Neural progenitor cell (in vitro differentiated cells): ENCODE data around the gene TMEM178B.

Experiments
- EZH2 ChIP-seq: fragments of 200-600 bp; sonication (generic); IDR thresholded peaks from 2 replicates; pipeline ENCODE4 v1.6.1; 2017; ENCODE audit warnings: antibody characterized with exemption, mild to moderate bottlenecking, moderate library complexity
- TF ChIP-seq, protein P1 (sequence below): fragments of 200-600 bp; sonication (generic); IDR thresholded peaks from 2 replicates; pipeline ENCODE4 v1.5.1; 2017; ENCODE audit warnings: antibody characterized with exemption, mild to moderate bottlenecking

DNA sequence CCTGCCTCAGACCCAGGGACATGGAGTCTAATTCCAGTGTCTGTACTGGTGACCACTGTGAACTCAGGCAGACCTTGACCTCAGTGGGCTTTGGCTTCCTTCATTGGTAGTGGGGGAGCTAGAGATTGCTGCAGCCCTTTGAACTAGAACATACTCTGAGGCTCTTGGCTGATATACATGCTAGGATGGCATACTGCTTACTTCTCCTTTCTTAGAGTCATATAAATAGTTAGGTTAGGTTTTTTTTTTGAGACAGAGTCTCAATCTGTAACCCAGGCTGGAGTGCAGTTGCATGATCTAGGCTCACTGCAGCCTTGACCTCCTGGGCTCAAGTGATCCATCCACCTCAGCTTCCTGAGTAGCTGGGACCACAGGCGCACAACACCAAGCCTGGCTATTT lies 49.7 kb downstream of the TMEM178B start:
- TF ChIP-seq, protein P1, sequence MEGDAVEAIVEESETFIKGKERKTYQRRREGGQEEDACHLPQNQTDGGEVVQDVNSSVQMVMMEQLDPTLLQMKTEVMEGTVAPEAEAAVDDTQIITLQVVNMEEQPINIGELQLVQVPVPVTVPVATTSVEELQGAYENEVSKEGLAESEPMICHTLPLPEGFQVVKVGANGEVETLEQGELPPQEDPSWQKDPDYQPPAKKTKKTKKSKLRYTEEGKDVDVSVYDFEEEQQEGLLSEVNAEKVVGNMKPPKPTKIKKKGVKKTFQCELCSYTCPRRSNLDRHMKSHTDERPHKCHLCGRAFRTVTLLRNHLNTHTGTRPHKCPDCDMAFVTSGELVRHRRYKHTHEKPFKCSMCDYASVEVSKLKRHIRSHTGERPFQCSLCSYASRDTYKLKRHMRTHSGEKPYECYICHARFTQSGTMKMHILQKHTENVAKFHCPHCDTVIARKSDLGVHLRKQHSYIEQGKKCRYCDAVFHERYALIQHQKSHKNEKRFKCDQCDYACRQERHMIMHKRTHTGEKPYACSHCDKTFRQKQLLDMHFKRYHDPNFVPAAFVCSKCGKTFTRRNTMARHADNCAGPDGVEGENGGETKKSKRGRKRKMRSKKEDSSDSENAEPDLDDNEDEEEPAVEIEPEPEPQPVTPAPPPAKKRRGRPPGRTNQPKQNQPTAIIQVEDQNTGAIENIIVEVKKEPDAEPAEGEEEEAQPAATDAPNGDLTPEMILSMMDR, result no peak
- no peak for TF ChIP-seq EZH2
